ENCODE results near the gene DMKN.
A peak's percentile ranks its signal among the peaks of the same experiment; 100 is the strongest.
"Not testable (repeated sequence)": the region's sequence is repeated elsewhere in the genome, so short reads cannot be mapped to it uniquely, and the experiment has no call there.

The DMKN gene

GRCh38 chr19:35498220-35498619 lies 15.2 kb downstream of the DMKN start:
- no peak for DNase-seq (ENCODE audit: low read depth in 2 of 2)

GRCh38 chr19:35497406-35497805 lies 16.0 kb downstream of the DMKN start:
- no peak for DNase-seq (ENCODE audit: low read depth in 2 of 2)

- peak; percentile 82 to 84 for DNase-seq (ENCODE audit: low read depth in 2 of 2)
Measured at GRCh38 chr19:35495107-35496064, 18.1 kb downstream of the DMKN start.

GRCh38 chr19:35493971-35494370 lies 19.5 kb downstream of the DMKN start:
- DNase-seq (ENCODE audit: low read depth in 2 of 2): no peak

- DNase-seq (ENCODE audit: low read depth in 2 of 2): no peak
Measured at GRCh38 chr19:35491836-35492360, 21.6 kb downstream of the DMKN start.

GRCh38 chr19:35490364-35490763 lies 23.1 kb downstream of the DMKN start, which contains the start of gene KRTDAP:
TSS of gene KRTDAP (minus strand) at chr19:35490464. CDS start at chr19:35490442, 22 bp downstream.
- no peak for DNase-seq (ENCODE audit: low read depth in 2 of 2)

GRCh38 chr19:35488677-35489076 lies 24.8 kb downstream of the DMKN start:
- no peak for DNase-seq (ENCODE audit: low read depth in 2 of 2)

GRCh38 chr19:35487656-35488182 lies 25.7 kb downstream of the DMKN start:
- DNase-seq (ENCODE audit: low read depth in 2 of 2): no peak

- DNase-seq (ENCODE audit: low read depth in 2 of 2): no peak
Measured at GRCh38 chr19:35486268-35486708, 27.2 kb downstream of the DMKN start.

GRCh38 chr19:35484252-35485036 lies 29.0 kb downstream of the DMKN start:
- DNase-seq (ENCODE audit: low read depth in 2 of 2): no peak

GRCh38 chr19:35483089-35483488 lies 30.4 kb downstream of the DMKN start:
- DNase-seq (ENCODE audit: low read depth in 2 of 2): no peak

- DNase-seq (ENCODE audit: low read depth in 2 of 2): no peak
Measured at GRCh38 chr19:35478794-35479677, 34.4 kb downstream of the DMKN start.

GRCh38 chr19:35476149-35476548 lies 37.3 kb downstream of the DMKN start:
- no peak for DNase-seq (ENCODE audit: low read depth in 2 of 2)

- DNase-seq (ENCODE audit: low read depth in 2 of 2): not testable (repeated sequence)
Measured at GRCh38 chr19:35474594-35474993, 38.9 kb downstream of the DMKN start.

GRCh38 chr19:35474104-35474503 lies 39.3 kb downstream of the DMKN start:
- DNase-seq (ENCODE audit: low read depth in 2 of 2): no peak

- no peak for DNase-seq (ENCODE audit: low read depth in 2 of 2)
Measured at GRCh38 chr19:35471946-35472345, 41.5 kb downstream of the DMKN start.

- not testable (repeated sequence) for DNase-seq (ENCODE audit: low read depth in 2 of 2)
Measured at GRCh38 chr19:35471075-35471474, 42.4 kb downstream of the DMKN start.

- no peak for DNase-seq (ENCODE audit: low read depth in 2 of 2)
Measured at GRCh38 chr19:35470128-35470527, 43.3 kb downstream of the DMKN start.

- DNase-seq (ENCODE audit: low read depth in 2 of 2): peak; percentile 26 to 46
Measured at GRCh38 chr19:35468637-35469036, 44.8 kb downstream of the DMKN start.

GRCh38 chr19:35466259-35466658 lies 47.2 kb downstream of the DMKN start:
- no peak for DNase-seq (ENCODE audit: low read depth in 2 of 2)

GRCh38 chr19:35462956-35463355 lies 50.5 kb downstream of the DMKN start:
- not testable (repeated sequence) for DNase-seq (ENCODE audit: low read depth in 2 of 2)

All from stimulated activated CD8-positive, alpha-beta memory T cell treated with anti-CD3 and anti-CD28 coated beads, Interleukin-7, amount 100 ng/mL, for 4 hours (primary cell).